Stimulated activated naive B cell treated with anti-CD40 and anti-IgM and Interleukin-4, amounts not matched to agents 10 μg/mL and 1 μg/mL and 100 μg/mL, for 72 hours (primary cell): ENCODE data around the gene APP.
A peak's percentile ranks its signal among the peaks of the same experiment; 100 is the strongest.

Experiments used
- ATAC-seq, 2 donors: fragments of 150-1000 bp; cut with Tn5 transposase; replicated peaks; 2 replicates each; pipeline ENCODE4 v1.10.0; 2021; ENCODE audit warnings: moderate library complexity in 1 of 2
- DNase-seq: peaks from one replicate; pipeline ENCODE4 v3.0.0; 2021
- H3K27ac Mint-ChIP-seq: one replicate; pipeline ENCODE4 v1.8.0; 2022; ENCODE audit warnings: mild to moderate bottlenecking, mixed read lengths
- H3K27me3 Mint-ChIP-seq, 2 donors: one replicate each; pipeline ENCODE4 v1.8.0; 2022; ENCODE audit warnings: mixed read lengths in 2 of 2
- H3K36me3 Mint-ChIP-seq, 2 donors: one replicate each; pipeline ENCODE4 v1.8.0; 2022; ENCODE audit warnings: mixed read lengths in 2 of 2, mild to moderate bottlenecking in 1 of 2
- H3K4me1 Mint-ChIP-seq, 2 donors: one replicate each; pipeline ENCODE4 v1.8.0; 2022; ENCODE audit warnings: mixed read lengths in 2 of 2, mild to moderate bottlenecking in 1 of 2
- H3K4me3 Mint-ChIP-seq, 2 donors: one replicate each; pipeline ENCODE4 v1.8.0; 2022; ENCODE audit warnings: mild to moderate bottlenecking in 2 of 2, mixed read lengths in 2 of 2, moderate library complexity in 1 of 2
- H3K9me3 Mint-ChIP-seq, 2 donors: one replicate each; pipeline ENCODE4 v1.8.0; 2022; ENCODE audit warnings: mixed read lengths in 2 of 2, mild to moderate bottlenecking in 1 of 2

Gene APP

DNA sequence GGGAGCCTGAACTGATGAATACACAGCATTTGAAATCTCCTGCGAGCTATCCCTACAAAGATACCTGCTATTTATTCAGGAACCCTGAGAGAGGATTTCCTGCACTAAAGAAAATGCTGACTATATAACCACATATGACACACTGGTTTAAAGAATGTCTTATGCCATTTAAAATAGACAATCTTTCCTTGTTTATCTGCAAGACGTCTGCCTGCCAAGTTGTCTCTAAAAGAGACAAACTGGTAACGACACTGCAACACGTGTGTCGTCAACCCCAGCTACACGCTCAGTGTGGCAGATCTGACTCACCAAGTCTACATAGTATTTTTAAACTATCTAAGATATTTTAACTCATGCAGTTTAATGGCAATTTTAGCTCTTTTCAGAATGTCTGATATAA is 42.7 kb downstream of the APP start:
- Mint-ChIP-seq H3K36me3 (peaks cover 5% of the 10 kb centered on the region in 2 donors), H3K27ac (no peak overlapping the region), H3K9me3 (no peaks in the 10 kb centered on the region), H3K4me3 (no peak overlapping the region), H3K27me3 (no peaks in the 10 kb centered on the region), H3K4me1 (peaks cover 5 to 12% of the 10 kb centered on the region in 2 donors)
- ATAC-seq, result no peak
- DNase-seq, result no peak

GRCh38 chr21:26127073-26127814 is 43.3 kb downstream of the APP start:
- no peak for ATAC-seq

DNA sequence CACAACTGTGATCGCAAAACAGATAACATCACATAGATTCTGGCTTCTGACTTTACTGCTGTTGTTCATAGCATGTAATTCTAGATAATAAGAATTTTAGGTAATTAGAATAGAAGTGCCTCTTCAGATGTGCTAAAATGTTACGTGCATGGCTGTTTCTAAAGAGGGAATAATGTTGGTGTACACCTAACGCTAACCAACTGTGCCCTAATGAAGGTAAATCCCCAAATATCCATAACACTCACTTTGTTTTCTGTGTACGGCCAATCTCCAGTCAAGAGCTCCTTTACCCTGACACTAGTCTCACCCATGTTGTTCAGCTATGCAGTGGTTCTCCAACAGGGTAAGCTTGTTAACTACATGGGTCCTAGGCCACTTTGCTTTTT is 44.4 kb downstream of the APP start:
- no peaks in the 10 kb centered on the region for H3K9me3 Mint-ChIP-seq
- H3K27me3 Mint-ChIP-seq, result no peaks in the 10 kb centered on the region
- H3K4me1 Mint-ChIP-seq, result peaks cover 5 to 11% of the 10 kb centered on the region in 2 donors
- peaks cover 3 to 5% of the 10 kb centered on the region in 2 donors for H3K36me3 Mint-ChIP-seq
- no peak overlapping the region for H3K27ac Mint-ChIP-seq
- no peak overlapping the region for H3K4me3 Mint-ChIP-seq
- DNase-seq (no peak), ATAC-seq (no peak)

More at GRCh38 chr21:26127073-26127814, 43.3 kb downstream of the APP start:
- DNase-seq, result no peak
- Mint-ChIP-seq H3K9me3 (no peaks in the 10 kb centered on the region), H3K36me3 (peaks cover 5% of the 10 kb centered on the region in 2 donors), H3K27me3 (no peaks in the 10 kb centered on the region), H3K27ac (no peak overlapping the region), H3K4me1 (peaks cover 5 to 12% of the 10 kb centered on the region in 2 donors), H3K4me3 (no peak overlapping the region)

GRCh38 chr21:26125433-26126167 is 45.0 kb downstream of the APP start:
- H3K4me3 Mint-ChIP-seq, result no peak overlapping the region
- DNase-seq, result no peak
- H3K36me3 Mint-ChIP-seq, result peaks cover 2 to 8% of the 10 kb centered on the region in 2 donors
- H3K4me1 Mint-ChIP-seq, result peaks cover 8 to 10% of the 10 kb centered on the region in 2 donors
- no peak overlapping the region for H3K27ac Mint-ChIP-seq
- no peak for ATAC-seq
- H3K27me3 Mint-ChIP-seq, result no peaks in the 10 kb centered on the region
- no peaks in the 10 kb centered on the region for H3K9me3 Mint-ChIP-seq

DNA sequence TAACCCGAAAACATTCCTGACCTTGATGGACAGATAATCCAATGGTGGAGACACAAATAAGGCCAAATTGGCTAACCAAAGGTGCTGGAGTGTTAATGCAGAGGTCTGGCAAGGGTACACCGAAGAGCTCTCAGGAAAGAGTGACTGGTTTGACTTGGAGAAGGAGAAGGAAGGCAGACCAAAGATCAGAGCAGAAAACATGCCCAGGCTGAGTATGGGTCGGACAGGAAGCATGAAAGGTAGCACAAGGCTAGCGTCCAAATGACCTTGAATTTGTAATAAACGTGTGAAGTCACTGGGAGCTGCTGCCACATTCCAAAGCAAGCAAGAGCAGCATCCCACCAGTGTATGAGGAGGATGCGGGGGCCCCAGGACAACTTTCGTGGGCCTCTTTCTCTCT is 45.7 kb downstream of the APP start:
- ATAC-seq, result no peak
- Mint-ChIP-seq H3K27ac (no peak overlapping the region), H3K27me3 (no peaks in the 10 kb centered on the region), H3K36me3 (peaks cover 1 to 8% of the 10 kb centered on the region in 2 donors), H3K4me3 (no peak overlapping the region), H3K9me3 (no peaks in the 10 kb centered on the region), H3K4me1 (peaks cover 7% of the 10 kb centered on the region in 2 donors)
- no peak for DNase-seq

- ATAC-seq, result no peak
- Mint-ChIP-seq H3K36me3 (peaks cover under 1 to 8% of the 10 kb centered on the region in 2 donors), H3K27ac (no peak overlapping the region), H3K4me3 (no peak overlapping the region), H3K9me3 (no peaks in the 10 kb centered on the region), H3K27me3 (no peaks in the 10 kb centered on the region), H3K4me1 (peaks cover 9 to 10% of the 10 kb centered on the region in 2 donors)
- DNase-seq, result no peak
Observed at GRCh38 chr21:26124421-26124833, 46.1 kb downstream of the APP start.

DNA sequence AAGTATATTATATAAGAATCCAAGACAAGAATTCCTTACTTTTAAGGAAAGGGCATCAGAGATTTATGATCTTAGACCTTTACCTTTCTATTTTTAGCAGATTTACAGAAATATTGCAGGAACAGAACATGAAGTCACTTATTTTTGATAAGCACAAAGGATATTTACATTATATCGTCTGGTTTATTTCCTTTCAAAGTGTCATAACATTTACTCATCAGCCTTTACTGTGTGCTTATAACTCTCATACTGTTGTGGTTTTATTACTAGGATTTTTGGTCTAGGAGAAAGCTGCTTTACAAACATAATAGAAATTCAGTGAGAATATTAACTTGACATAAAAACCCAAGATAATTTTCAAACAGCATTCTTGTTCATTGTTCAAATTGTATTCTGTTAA is 47.6 kb downstream of the APP start:
- peaks cover 0 to 3% of the 10 kb centered on the region in 2 donors for H3K36me3 Mint-ChIP-seq

GRCh38 chr21:26120828-26121227 is 49.7 kb downstream of the APP start:
- H3K27ac Mint-ChIP-seq, result no peak overlapping the region
- peaks cover 0 to 3% of the 10 kb centered on the region in 2 donors for H3K36me3 Mint-ChIP-seq
- peaks cover 12 to 44% of the 10 kb centered on the region in 2 donors for H3K4me1 Mint-ChIP-seq
- ATAC-seq, result no peak
- DNase-seq, result no peak
- no peak overlapping the region for H3K4me3 Mint-ChIP-seq
- H3K9me3 Mint-ChIP-seq, result no peaks in the 10 kb centered on the region
- H3K27me3 Mint-ChIP-seq, result no peaks in the 10 kb centered on the region

More for the DNA sequence above, 47.6 kb downstream of the APP start:
- Mint-ChIP-seq H3K27ac (no peak overlapping the region), H3K27me3 (no peaks in the 10 kb centered on the region), H3K9me3 (no peaks in the 10 kb centered on the region), H3K4me3 (no peak overlapping the region), H3K4me1 (peaks cover 11 to 22% of the 10 kb centered on the region in 2 donors)
- ATAC-seq (no peak), DNase-seq (no peak)

DNA sequence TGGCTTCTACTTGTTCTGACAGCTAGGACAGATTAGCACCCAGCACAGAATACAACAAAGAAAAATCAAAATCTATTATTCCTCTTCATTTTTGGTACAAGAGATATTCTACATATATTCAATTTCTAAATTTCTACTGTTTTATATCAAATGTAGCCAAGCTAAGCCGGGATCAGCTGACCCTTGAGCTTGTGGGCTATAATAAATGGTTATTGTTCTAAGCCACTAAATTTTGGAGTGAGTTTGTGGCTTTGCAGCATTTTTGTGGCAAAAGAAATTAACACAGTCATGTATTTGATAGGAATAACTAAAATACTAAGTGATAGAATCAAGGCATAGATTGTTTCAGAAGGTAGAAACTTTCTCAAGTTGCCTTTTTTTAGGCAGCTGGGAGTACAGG is 50.7 kb downstream of the APP start:
- Mint-ChIP-seq H3K36me3 (peaks cover 0 to 3% of the 10 kb centered on the region in 2 donors), H3K27me3 (no peaks in the 10 kb centered on the region), H3K4me3 (no peak overlapping the region), H3K4me1 (peaks cover 14 to 44% of the 10 kb centered on the region in 2 donors), H3K9me3 (no peaks in the 10 kb centered on the region), H3K27ac (no peak overlapping the region)
- DNase-seq (no peak), ATAC-seq (no peak)

GRCh38 chr21:26118938-26119540 is 51.5 kb downstream of the APP start:
- Mint-ChIP-seq H3K4me1 (peaks cover 14 to 50% of the 10 kb centered on the region in 2 donors), H3K36me3 (peaks cover 0 to 10% of the 10 kb centered on the region in 2 donors), H3K27me3 (no peaks in the 10 kb centered on the region), H3K9me3 (no peaks in the 10 kb centered on the region), H3K27ac (peak overlapping the region; percentile 78), H3K4me3 (peak overlapping the region; percentile 31 to 33)
- ATAC-seq (peak; percentile 54 to 57), DNase-seq (no peak)

DNA sequence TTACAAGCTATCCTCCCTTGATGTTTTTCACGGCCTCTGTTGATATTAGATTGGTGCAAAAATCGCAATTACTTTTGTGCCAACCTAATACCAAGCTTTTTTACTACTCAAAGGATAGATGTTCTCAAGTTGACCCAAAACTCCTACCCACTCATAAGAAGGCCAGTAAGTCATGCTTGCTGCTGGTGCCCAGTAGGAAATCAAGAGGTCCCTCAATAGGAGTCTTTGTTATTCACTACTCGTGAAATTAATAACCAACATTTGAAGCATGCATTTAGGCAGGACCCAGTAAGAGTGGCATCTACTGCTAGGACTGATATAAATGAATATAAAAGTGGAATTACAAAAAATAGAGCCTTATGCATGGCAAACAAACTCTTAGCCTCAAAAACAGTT is 52.6 kb downstream of the APP start:
- peak overlapping the region in 1 of 2 donors; percentile 19 for H3K4me3 Mint-ChIP-seq
- peaks cover 0 to 12% of the 10 kb centered on the region in 2 donors for H3K36me3 Mint-ChIP-seq
- peaks cover 14 to 53% of the 10 kb centered on the region in 2 donors for H3K4me1 Mint-ChIP-seq
- H3K27me3 Mint-ChIP-seq, result no peaks in the 10 kb centered on the region
- no peak for DNase-seq
- H3K27ac Mint-ChIP-seq, result peak overlapping the region; percentile 9
- no peak for ATAC-seq
- H3K9me3 Mint-ChIP-seq, result no peaks in the 10 kb centered on the region

- no peaks in the 10 kb centered on the region for H3K27me3 Mint-ChIP-seq
- peak; percentile 80 for ATAC-seq
- peaks cover 0 to 16% of the 10 kb centered on the region in 2 donors for H3K36me3 Mint-ChIP-seq
- peaks cover 14 to 53% of the 10 kb centered on the region in 2 donors for H3K4me1 Mint-ChIP-seq
- peak overlapping the region in 1 of 2 donors; percentile 43 for H3K4me3 Mint-ChIP-seq
- H3K27ac Mint-ChIP-seq, result peak overlapping the region; percentile 25
- no peak for DNase-seq
- no peaks in the 10 kb centered on the region for H3K9me3 Mint-ChIP-seq
Observed at GRCh38 chr21:26117324-26117971, 53.1 kb downstream of the APP start.

- Mint-ChIP-seq H3K27ac (peak overlapping the region; percentile 25), H3K4me1 (peaks cover 14 to 53% of the 10 kb centered on the region in 2 donors), H3K4me3 (peak overlapping the region in 1 of 2 donors; percentile 50), H3K9me3 (no peaks in the 10 kb centered on the region), H3K36me3 (peaks cover 0 to 16% of the 10 kb centered on the region in 2 donors), H3K27me3 (no peaks in the 10 kb centered on the region)
- ATAC-seq, result no peak
- no peak for DNase-seq
Observed at GRCh38 chr21:26116456-26117011, 54.0 kb downstream of the APP start.

- ATAC-seq (no peak), DNase-seq (no peak)
- H3K4me3 Mint-ChIP-seq, result no peak overlapping the region
- H3K36me3 Mint-ChIP-seq, result peaks cover 4 to 20% of the 10 kb centered on the region in 2 donors
- no peak overlapping the region for H3K27ac Mint-ChIP-seq
- no peaks in the 10 kb centered on the region for H3K27me3 Mint-ChIP-seq
- H3K9me3 Mint-ChIP-seq, result no peaks in the 10 kb centered on the region
- H3K4me1 Mint-ChIP-seq, result peaks cover 13 to 52% of the 10 kb centered on the region in 2 donors
Observed at GRCh38 chr21:26115899-26116298, 54.7 kb downstream of the APP start.
